ENCODE measurements around the gene MRRF.

DNA sequence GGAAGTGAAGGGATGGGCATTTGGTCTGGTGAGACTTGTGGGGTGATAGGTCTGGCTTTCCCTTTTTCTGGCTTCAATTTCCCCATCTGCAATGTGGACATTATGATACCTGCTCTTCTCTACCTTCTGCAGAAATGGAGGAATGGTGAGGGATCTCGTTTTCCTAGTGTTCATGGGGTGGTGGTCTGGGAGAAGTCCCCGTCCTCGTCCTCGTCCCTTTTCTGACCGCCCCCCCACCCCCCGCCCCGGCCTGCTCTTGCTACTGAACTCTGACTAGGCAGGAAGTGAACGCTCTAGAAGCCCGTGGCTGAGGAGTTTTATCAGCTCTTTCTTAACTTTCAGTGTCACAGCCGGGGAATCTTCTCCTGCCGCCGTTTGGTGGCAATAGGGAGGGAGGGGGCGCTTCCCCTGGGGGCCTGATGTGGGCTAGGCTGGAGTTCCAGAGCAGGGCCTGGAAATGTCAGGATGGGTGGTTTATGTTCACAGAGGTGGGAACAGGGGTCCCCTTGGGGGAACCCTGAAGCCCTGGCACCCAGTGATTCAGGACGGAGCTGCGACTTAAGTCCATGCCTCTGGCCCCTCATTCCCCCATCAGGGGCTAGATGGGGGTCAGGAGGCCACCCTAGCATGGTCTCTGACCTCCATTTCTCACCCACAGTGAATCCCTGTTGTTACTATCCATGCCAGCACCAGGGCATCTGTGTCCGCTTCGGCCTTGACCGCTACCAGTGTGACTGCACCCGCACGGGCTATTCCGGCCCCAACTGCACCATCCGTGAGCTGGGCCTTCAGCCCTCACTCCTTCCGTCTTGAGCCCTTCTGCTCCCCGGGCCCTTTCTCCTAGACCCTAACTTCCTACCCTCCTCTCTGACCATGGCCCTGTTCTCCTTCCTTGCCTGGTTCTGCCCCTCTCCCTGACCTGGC lies 112.8 kb downstream of the MRRF start:
- TF ChIP-seq, protein P1, sequence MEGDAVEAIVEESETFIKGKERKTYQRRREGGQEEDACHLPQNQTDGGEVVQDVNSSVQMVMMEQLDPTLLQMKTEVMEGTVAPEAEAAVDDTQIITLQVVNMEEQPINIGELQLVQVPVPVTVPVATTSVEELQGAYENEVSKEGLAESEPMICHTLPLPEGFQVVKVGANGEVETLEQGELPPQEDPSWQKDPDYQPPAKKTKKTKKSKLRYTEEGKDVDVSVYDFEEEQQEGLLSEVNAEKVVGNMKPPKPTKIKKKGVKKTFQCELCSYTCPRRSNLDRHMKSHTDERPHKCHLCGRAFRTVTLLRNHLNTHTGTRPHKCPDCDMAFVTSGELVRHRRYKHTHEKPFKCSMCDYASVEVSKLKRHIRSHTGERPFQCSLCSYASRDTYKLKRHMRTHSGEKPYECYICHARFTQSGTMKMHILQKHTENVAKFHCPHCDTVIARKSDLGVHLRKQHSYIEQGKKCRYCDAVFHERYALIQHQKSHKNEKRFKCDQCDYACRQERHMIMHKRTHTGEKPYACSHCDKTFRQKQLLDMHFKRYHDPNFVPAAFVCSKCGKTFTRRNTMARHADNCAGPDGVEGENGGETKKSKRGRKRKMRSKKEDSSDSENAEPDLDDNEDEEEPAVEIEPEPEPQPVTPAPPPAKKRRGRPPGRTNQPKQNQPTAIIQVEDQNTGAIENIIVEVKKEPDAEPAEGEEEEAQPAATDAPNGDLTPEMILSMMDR (IDR thresholded peaks at IDR 0.05; ENCODE audit: extremely low read depth in 1 of 2, insufficient read depth in 1 of 2, low read depth in 1 of 2, low read length in 2 of 2): no peak
- TF ChIP-seq POLR2A (IDR thresholded peaks at IDR 0.05; ENCODE audit: low read depth, low read length): no peak
- no peak for TF ChIP-seq POLR2AphosphoS5 (IDR thresholded peaks at IDR 0.05; ENCODE audit: insufficient read depth, low read depth, low read length)
- TF ChIP-seq EZH2 (IDR thresholded peaks at IDR 0.05; ENCODE audit: borderline replicate concordance, low read depth, low read length, severe bottlenecking): no peak
- TF ChIP-seq, protein P2, sequence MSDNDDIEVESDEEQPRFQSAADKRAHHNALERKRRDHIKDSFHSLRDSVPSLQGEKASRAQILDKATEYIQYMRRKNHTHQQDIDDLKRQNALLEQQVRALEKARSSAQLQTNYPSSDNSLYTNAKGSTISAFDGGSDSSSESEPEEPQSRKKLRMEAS (IDR thresholded peaks at IDR 0.05; ENCODE audit: insufficient read depth, insufficient read length): no peak
- TF ChIP-seq FOS (IDR thresholded peaks at IDR 0.05; ENCODE audit: borderline replicate concordance, insufficient read depth, low read length): no peak
- no peak for TF ChIP-seq JUN (IDR thresholded peaks at IDR 0.05; ENCODE audit: borderline replicate concordance, insufficient read depth, insufficient read length, low read depth)

Data from endothelial cell of umbilical vein (primary cell).